Pons (tissue), 1 donor: Measurements from ENCODE around the gene LAMC2.
"Not testable (repeated sequence)": the region's sequence is repeated elsewhere in the genome, so short reads cannot be mapped to it uniquely, and the experiment has no call there.

Source experiments
- DNase-seq: peaks from one replicate; pipeline ENCODE4 v3.0.0-alpha.2; 2016; ENCODE audit warnings: low spot score

Gene LAMC2

GRCh38 chr1:183263886-183264602 lies 78.0 kb downstream of the LAMC2 start:
- no peak for DNase-seq

- no peak for DNase-seq
Observed at GRCh38 chr1:183267646-183268431, 81.8 kb downstream of the LAMC2 start.

GRCh38 chr1:183270541-183271141 lies 84.6 kb downstream of the LAMC2 start:
- no peak for DNase-seq

- no peak for DNase-seq
Observed at GRCh38 chr1:183272390-183272848, 86.4 kb downstream of the LAMC2 start.

- no peak for DNase-seq
Observed at GRCh38 chr1:183273300-183273699, 87.2 kb downstream of the LAMC2 start.

- not testable (repeated sequence) for DNase-seq
Observed at GRCh38 chr1:183273984-183274383, 87.9 kb downstream of the LAMC2 start.

- DNase-seq = no peak
Observed at GRCh38 chr1:183274836-183275235, 88.8 kb downstream of the LAMC2 start.

GRCh38 chr1:183275322-183275721 lies 89.3 kb downstream of the LAMC2 start:
- DNase-seq = no peak

- DNase-seq = no peak
Observed at GRCh38 chr1:183276386-183277080, 90.5 kb downstream of the LAMC2 start.

- DNase-seq = no peak
Observed at GRCh38 chr1:183277821-183278738, 92.0 kb downstream of the LAMC2 start.

GRCh38 chr1:183278739-183279591 lies 92.9 kb downstream of the LAMC2 start:
- DNase-seq = no peak

- no peak for DNase-seq
Observed at GRCh38 chr1:183279835-183280234, 93.8 kb downstream of the LAMC2 start.

- DNase-seq = no peak
Observed at GRCh38 chr1:183281039-183281438, 95.0 kb downstream of the LAMC2 start.

GRCh38 chr1:183281553-183282091 lies 95.6 kb downstream of the LAMC2 start:
- DNase-seq = peak; percentile 93

- no peak for DNase-seq
Observed at GRCh38 chr1:183282101-183282855, 96.2 kb downstream of the LAMC2 start.

- no peak for DNase-seq
Observed at GRCh38 chr1:183283286-183283685, 97.2 kb downstream of the LAMC2 start.

GRCh38 chr1:183284086-183284485 lies 98.0 kb downstream of the LAMC2 start:
- DNase-seq = peak; percentile 7

- DNase-seq = no peak
Observed at GRCh38 chr1:183285256-183285655, 99.2 kb downstream of the LAMC2 start.

GRCh38 chr1:183285746-183286145 lies 99.7 kb downstream of the LAMC2 start:
- DNase-seq = no peak
